ENCODE results near the gene PLCL1. TPM values are rescaled to one million over a fixed set of nuclear protein-coding genes. Genes with fewer than 3 reads are reported as not detected.

The PLCL1 gene
- total RNA-seq, 1 donor from 2014 or later, result 0.50 TPM

DNA sequence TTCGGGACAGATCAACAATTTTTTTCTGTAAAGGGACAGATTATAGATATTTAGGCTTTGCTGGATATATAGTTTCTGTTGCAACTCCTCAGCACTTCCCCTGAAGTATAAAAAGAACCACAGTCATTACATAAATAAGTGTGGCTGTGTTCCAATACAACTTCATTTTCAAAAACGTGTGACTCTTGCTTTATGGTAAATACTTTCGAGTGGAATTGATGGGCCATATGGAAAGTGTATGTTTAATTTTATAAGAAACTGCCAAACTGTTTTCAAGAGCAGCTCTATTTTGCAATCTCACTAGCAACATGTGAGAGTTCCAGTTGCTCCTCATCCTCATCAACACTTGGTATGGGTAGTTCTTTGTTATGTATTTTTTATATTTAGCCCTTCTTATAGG, 370.9 kb downstream of the PLCL1 start:
- Mint-ChIP-seq H3K36me3 (ENCODE audit: low read depth) (no peaks in the 10 kb centered on the region), H3K4me3 (ENCODE audit: unreplicated experiment) (no peak overlapping the region), H3K27ac (ENCODE audit: unreplicated experiment) (no peak overlapping the region), H3K9me3 (ENCODE audit: low read depth) (peaks cover 13% of the 10 kb centered on the region), H3K27me3 (ENCODE audit: low read depth) (peaks cover 9% of the 10 kb centered on the region), H3K4me1 (ENCODE audit: low read depth) (no peaks in the 10 kb centered on the region)
- no peak for DNase-seq (ENCODE audit: low spot score)
- no peak for TF ChIP-seq CTCF (IDR thresholded peaks at IDR 0.05)

DNA sequence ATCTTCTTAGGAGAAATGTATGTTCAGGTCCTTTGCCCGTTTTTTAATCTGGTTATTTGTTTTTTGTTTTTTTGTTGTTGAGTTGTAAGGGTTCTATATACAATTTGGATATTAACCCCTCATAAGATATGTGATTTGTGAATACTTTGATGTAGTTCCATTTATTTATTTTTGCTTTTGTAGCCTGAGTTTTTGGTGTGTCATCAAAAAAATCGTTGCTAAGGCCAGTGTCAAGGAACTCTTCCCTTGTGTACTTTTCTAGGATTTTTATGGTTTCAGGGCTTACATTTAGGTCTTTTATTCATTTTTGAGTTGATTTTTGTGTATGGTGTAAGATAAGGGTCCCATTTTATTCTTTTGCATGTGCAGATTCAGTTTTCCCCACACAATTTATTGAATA, 372.6 kb downstream of the PLCL1 start:
- Mint-ChIP-seq H3K36me3 (ENCODE audit: low read depth) (no peaks in the 10 kb centered on the region), H3K4me1 (ENCODE audit: low read depth) (no peaks in the 10 kb centered on the region), H3K9me3 (ENCODE audit: low read depth) (peaks cover 13% of the 10 kb centered on the region), H3K27ac (ENCODE audit: unreplicated experiment) (no peak overlapping the region), H3K27me3 (ENCODE audit: low read depth) (peaks cover 9% of the 10 kb centered on the region), H3K4me3 (ENCODE audit: unreplicated experiment) (no peak overlapping the region)
- no peak for TF ChIP-seq CTCF (IDR thresholded peaks at IDR 0.05)
- no peak for DNase-seq (ENCODE audit: low spot score)

DNA sequence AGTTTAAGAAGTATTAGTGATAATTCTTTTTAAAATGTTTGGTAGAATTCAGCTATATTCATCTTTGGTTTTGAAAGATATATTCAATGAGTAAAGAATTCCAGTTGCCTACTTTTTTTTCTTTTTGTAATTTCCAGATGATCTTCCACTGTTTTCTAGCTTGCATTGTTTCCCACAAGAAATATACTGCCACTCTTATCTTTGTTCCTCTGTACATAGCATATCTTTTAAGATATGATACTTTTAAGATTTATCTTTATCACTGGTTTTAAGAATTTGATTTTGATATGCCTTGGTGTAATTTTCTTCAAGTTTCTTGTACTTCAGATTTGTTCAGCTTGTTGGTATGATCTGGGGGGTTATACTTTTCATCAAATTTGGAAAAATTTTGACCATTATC, 374.4 kb downstream of the PLCL1 start:
- Mint-ChIP-seq H3K27ac (ENCODE audit: unreplicated experiment) (no peak overlapping the region), H3K4me3 (ENCODE audit: unreplicated experiment) (no peak overlapping the region), H3K9me3 (ENCODE audit: low read depth) (peaks cover 13% of the 10 kb centered on the region), H3K27me3 (ENCODE audit: low read depth) (no peaks in the 10 kb centered on the region), H3K36me3 (ENCODE audit: low read depth) (no peaks in the 10 kb centered on the region), H3K4me1 (ENCODE audit: low read depth) (no peaks in the 10 kb centered on the region)
- DNase-seq (ENCODE audit: low spot score), result no peak
- no peak for TF ChIP-seq CTCF (IDR thresholded peaks at IDR 0.05)

- no peak for DNase-seq (ENCODE audit: low spot score)
- H3K4me1 Mint-ChIP-seq (ENCODE audit: low read depth), result no peaks in the 10 kb centered on the region
- TF ChIP-seq CTCF (IDR thresholded peaks at IDR 0.05), result no peak
- no peak overlapping the region for H3K27ac Mint-ChIP-seq (ENCODE audit: unreplicated experiment)
- peaks cover 20% of the 10 kb centered on the region for H3K27me3 Mint-ChIP-seq (ENCODE audit: low read depth)
- peaks cover 7% of the 10 kb centered on the region for H3K9me3 Mint-ChIP-seq (ENCODE audit: low read depth)
- no peak overlapping the region for H3K4me3 Mint-ChIP-seq (ENCODE audit: unreplicated experiment)
- H3K36me3 Mint-ChIP-seq (ENCODE audit: low read depth), result no peaks in the 10 kb centered on the region
Measured at GRCh38 chr2:198186257-198186656, 381.9 kb downstream of the PLCL1 start.

GRCh38 chr2:198187841-198188240, 383.4 kb downstream of the PLCL1 start:
- H3K4me1 Mint-ChIP-seq (ENCODE audit: low read depth), result no peaks in the 10 kb centered on the region
- H3K4me3 Mint-ChIP-seq (ENCODE audit: unreplicated experiment), result no peak overlapping the region
- no peak overlapping the region for H3K27ac Mint-ChIP-seq (ENCODE audit: unreplicated experiment)
- no peaks in the 10 kb centered on the region for H3K36me3 Mint-ChIP-seq (ENCODE audit: low read depth)
- H3K9me3 Mint-ChIP-seq (ENCODE audit: low read depth), result peaks cover 7% of the 10 kb centered on the region
- no peak for DNase-seq (ENCODE audit: low spot score)
- H3K27me3 Mint-ChIP-seq (ENCODE audit: low read depth), result peaks cover 20% of the 10 kb centered on the region
- TF ChIP-seq CTCF (IDR thresholded peaks at IDR 0.05), result no peak
